ENCODE measurements around the gene EXOC6B.
"Not testable (repeated sequence)": the region's sequence is repeated elsewhere in the genome, so short reads cannot be mapped to it uniquely, and the experiment has no call there.

Gene EXOC6B

GRCh38 chr2:72554381-72554780 is 271.5 kb downstream of the EXOC6B start:
- DNase-seq (ENCODE audit: low read depth in 2 of 2): no peak

GRCh38 chr2:72548081-72548764 is 277.6 kb downstream of the EXOC6B start:
- no peak for DNase-seq (ENCODE audit: low read depth in 2 of 2)

GRCh38 chr2:72545790-72546189 is 280.0 kb downstream of the EXOC6B start:
- DNase-seq (ENCODE audit: low read depth in 2 of 2): no peak

- DNase-seq (ENCODE audit: low read depth in 2 of 2): no peak
These were observed 281.3 kb downstream of the EXOC6B start for GRCh38 chr2:72544554-72544953.

GRCh38 chr2:72543497-72544216 is 282.2 kb downstream of the EXOC6B start:
- no peak for DNase-seq (ENCODE audit: low read depth in 2 of 2)

- DNase-seq (ENCODE audit: low read depth in 2 of 2): no peak
These were observed 286.7 kb downstream of the EXOC6B start for GRCh38 chr2:72539071-72539552.

- DNase-seq (ENCODE audit: low read depth in 2 of 2): no peak
These were observed 287.3 kb downstream of the EXOC6B start for GRCh38 chr2:72538486-72538885.

- not testable (repeated sequence) for DNase-seq (ENCODE audit: low read depth in 2 of 2)
These were observed 290.2 kb downstream of the EXOC6B start for GRCh38 chr2:72535586-72535985.

- no peak for DNase-seq (ENCODE audit: low read depth in 2 of 2)
These were observed 292.1 kb downstream of the EXOC6B start for GRCh38 chr2:72533765-72534164.

- DNase-seq (ENCODE audit: low read depth in 2 of 2): no peak
These were observed 298.4 kb downstream of the EXOC6B start for GRCh38 chr2:72527424-72527823.

- DNase-seq (ENCODE audit: low read depth in 2 of 2): no peak
These were observed 299.2 kb downstream of the EXOC6B start for GRCh38 chr2:72526623-72527022.

GRCh38 chr2:72524071-72524470 is 301.8 kb downstream of the EXOC6B start:
- no peak for DNase-seq (ENCODE audit: low read depth in 2 of 2)

- DNase-seq (ENCODE audit: low read depth in 2 of 2): no peak
These were observed 310.1 kb downstream of the EXOC6B start for GRCh38 chr2:72515696-72516095.

- no peak for DNase-seq (ENCODE audit: low read depth in 2 of 2)
These were observed 312.8 kb downstream of the EXOC6B start for GRCh38 chr2:72513011-72513410.

GRCh38 chr2:72512376-72512775 is 313.5 kb downstream of the EXOC6B start:
- DNase-seq (ENCODE audit: low read depth in 2 of 2): no peak

- DNase-seq (ENCODE audit: low read depth in 2 of 2): no peak
These were observed 313.9 kb downstream of the EXOC6B start for GRCh38 chr2:72511906-72512305.

GRCh38 chr2:72497763-72498162 is 328.1 kb downstream of the EXOC6B start:
- DNase-seq (ENCODE audit: low read depth in 2 of 2): no peak

- DNase-seq (ENCODE audit: low read depth in 2 of 2): no peak
These were observed 329.4 kb downstream of the EXOC6B start for GRCh38 chr2:72496479-72496878.

GRCh38 chr2:72494392-72494791 is 331.4 kb downstream of the EXOC6B start:
- DNase-seq (ENCODE audit: low read depth in 2 of 2): no peak

- DNase-seq (ENCODE audit: low read depth in 2 of 2): not testable (repeated sequence)
These were observed 341.2 kb downstream of the EXOC6B start for GRCh38 chr2:72484622-72485021.

- no peak for DNase-seq (ENCODE audit: low read depth in 2 of 2)
These were observed 342.5 kb downstream of the EXOC6B start for GRCh38 chr2:72483346-72483745.

GRCh38 chr2:72475246-72475645 is 350.6 kb downstream of the EXOC6B start:
- DNase-seq (ENCODE audit: low read depth in 2 of 2): no peak

GRCh38 chr2:72457801-72458516 is 367.9 kb downstream of the EXOC6B start:
- no peak for DNase-seq (ENCODE audit: low read depth in 2 of 2)
